H1 (cell line): ENCODE results near the gene GABRD. TPM values are rescaled to one million over a fixed set of nuclear protein-coding genes. Genes with fewer than 3 reads are reported as not detected.

ENCODE experiments used
- CTCF ChIA-PET: fragments of 300-600 bp; sonication (Branson Sonifier 250); formaldehyde crosslinking; loops from one replicate; lab custom pipeline; 2021; ENCODE audit not compliant: partially characterized antibody; lab: Charles Lee
- POLR2A ChIA-PET: fragments of 300-600 bp; sonication (Branson Sonifier 250); formaldehyde crosslinking; loops from one replicate; lab custom pipeline; 2021; ENCODE audit warnings: inconsistent platforms; ENCODE audit not compliant: partially characterized antibody; lab: Charles Lee
- DNase-seq, 2 experiments: peaks; one replicate each; pipeline versions ENCODE4 v3.0.0 to v3.0.0-alpha.2; 2010 to 2022; ENCODE audit warnings: low spot score in 2 of 2, low read depth in 1 of 2, mixed read lengths in 1 of 2
- FAIRE-seq: peaks from 2 replicates; lab custom pipeline; 2011; peaks lifted over from hg19 to GRCh38; lab: Jason Lieb, UNC
- H2AFZ ChIP-seq: 2 replicates; pipeline ENCODE4 v1.8.1; 2012; ENCODE audit warnings: low read length, inconsistent platforms
- H2AK5ac ChIP-seq: 2 replicates; pipeline ENCODE4 v1.6.1; 2013; ENCODE audit warnings: low read depth, low read length
- H2BK120ac ChIP-seq: replicated peaks from 2 replicates; pipeline ENCODE3; 2013; ENCODE audit warnings: low read depth, low read length, inconsistent platforms
- H2BK12ac ChIP-seq: 2 replicates; pipeline ENCODE4 v1.6.1; 2013; ENCODE audit warnings: low read depth, low read length
- H2BK15ac ChIP-seq: 2 replicates; pipeline ENCODE4 v1.6.1; 2013; ENCODE audit warnings: low read length
- H2BK20ac ChIP-seq: 2 replicates; pipeline ENCODE4 v1.6.1; 2013; ENCODE audit warnings: low read length
- H2BK5ac ChIP-seq: 2 replicates; pipeline ENCODE4 v1.6.1; 2013; ENCODE audit warnings: low read depth, low read length
- H3K14ac ChIP-seq: 2 replicates; pipeline ENCODE4 v1.6.1; 2013; ENCODE audit warnings: inconsistent platforms; ENCODE audit not compliant: insufficient read length
- H3K18ac ChIP-seq: 2 replicates; pipeline ENCODE4 v1.6.1; 2013; ENCODE audit warnings: low read length; ENCODE audit errors: extremely low read depth
- H3K23ac ChIP-seq: 2 replicates; pipeline ENCODE4 v1.6.1; 2013; ENCODE audit warnings: inconsistent platforms; ENCODE audit not compliant: insufficient read length
- H3K23me2 ChIP-seq: 2 replicates; pipeline ENCODE4 v1.6.1; 2013; ENCODE audit warnings: low read depth, low read length
- H3K27ac ChIP-seq: 2 replicates; pipeline ENCODE4 v1.6.1; 2011; ENCODE audit warnings: low read depth, low read length, inconsistent platforms
- H3K27me3 ChIP-seq, 4 experiments: replicated peaks in 1 of 4; 1 replicate in 1 of 4; 2 replicates in 3 of 4; pipeline versions ENCODE4 v1.6.1 to v1.8.1; 2011 to 2013; ENCODE audit warnings: low read length in 3 of 4, mild to moderate bottlenecking in 3 of 4, inconsistent platforms in 2 of 4, mixed read lengths in 2 of 4, moderate library complexity in 1 of 4; ENCODE audit not compliant: control insufficient read depth in 3 of 4, insufficient read depth in 3 of 4; ENCODE audit errors: extremely low read depth in 1 of 4
- H3K36me3 ChIP-seq, 4 experiments: 2 replicates each; pipeline versions ENCODE4 v1.6.1 to v1.8.1; 2011 to 2013; ENCODE audit warnings: mild to moderate bottlenecking in 4 of 4, low read length in 3 of 4, moderate library complexity in 2 of 4, control low read depth in 1 of 4, inconsistent platforms in 1 of 4; ENCODE audit not compliant: insufficient read depth in 4 of 4, control insufficient read depth in 2 of 4
- H3K4ac ChIP-seq: replicated peaks from 2 replicates; pipeline ENCODE3; 2013; ENCODE audit warnings: low read length, low read depth, mixed read lengths, inconsistent platforms; ENCODE audit not compliant: insufficient read length
- H3K4me1 ChIP-seq, 4 experiments: replicated peaks in 1 of 4; 1 replicate in 1 of 4; 2 replicates in 3 of 4; pipeline versions ENCODE4 v1.6.1 to v1.8.1; 2011 to 2013; ENCODE audit warnings: low read length in 3 of 4, inconsistent platforms in 2 of 4, mixed read lengths in 1 of 4; ENCODE audit not compliant: insufficient read depth in 4 of 4, control insufficient read depth in 3 of 4
- H3K4me2 ChIP-seq, 2 experiments: 2 replicates each; pipeline versions ENCODE4 v1.6.1 to v1.8.1; 2011 to 2013; ENCODE audit warnings: low read depth in 2 of 2, low read length in 2 of 2, control low read depth in 1 of 2, inconsistent platforms in 1 of 2, mild to moderate bottlenecking in 1 of 2; ENCODE audit not compliant: insufficient read depth in 1 of 2
- H3K4me3 ChIP-seq, 4 experiments: fragments of 200-600, 300-600 bp in 1 of 4; sonication (generic), shearing (Covaris generic), sonication (Bioruptor Twin) in 1 of 4; 2 replicates each; pipeline versions ENCODE4 v1.5.1 to v1.8.1; 2011 to 2016; ENCODE audit warnings: low read length in 4 of 4, low read depth in 3 of 4, control low read depth in 2 of 4, inconsistent platforms in 2 of 4, mild to moderate bottlenecking in 2 of 4, mixed read lengths in 1 of 4, moderate library complexity in 1 of 4; ENCODE audit not compliant: insufficient read depth in 2 of 4; ENCODE audit errors: extremely low read depth in 1 of 4
- H3K56ac ChIP-seq: replicated peaks from 2 replicates; pipeline ENCODE3; 2013; ENCODE audit warnings: low read depth, mild to moderate bottlenecking, mixed read lengths, low read length, inconsistent platforms; ENCODE audit not compliant: insufficient read length
- H3K79me1 ChIP-seq: 2 replicates; pipeline ENCODE4 v1.6.1; 2013; ENCODE audit warnings: low read depth, low read length, control low read depth
- H3K79me2 ChIP-seq, 2 experiments: 2 replicates each; pipeline versions ENCODE4 v1.6.1 to v1.8.1; 2012 to 2013; ENCODE audit warnings: low read length in 2 of 2, mild to moderate bottlenecking in 2 of 2, inconsistent platforms in 1 of 2; ENCODE audit not compliant: insufficient read depth in 2 of 2, control insufficient read depth in 1 of 2
- H3K9ac ChIP-seq, 4 experiments: replicated peaks in 1 of 4; 1 replicate in 1 of 4; 2 replicates in 3 of 4; pipeline versions ENCODE4 v1.6.1 to v1.8.1; 2011 to 2013; ENCODE audit warnings: low read depth in 3 of 4, low read length in 3 of 4, control low read depth in 2 of 4, mild to moderate bottlenecking in 2 of 4, moderate library complexity in 2 of 4, inconsistent platforms in 1 of 4; ENCODE audit errors: extremely low read depth in 1 of 4
- H3K9me3 ChIP-seq, 2 experiments: 2 replicates each; pipeline versions ENCODE4 v1.6.1 to v1.8.1; 2012 to 2013; ENCODE audit warnings: mild to moderate bottlenecking in 2 of 2, moderate library complexity in 2 of 2, control low read depth in 1 of 2, inconsistent platforms in 1 of 2, low read depth in 1 of 2, low read length in 1 of 2, mixed read lengths in 1 of 2; ENCODE audit not compliant: insufficient read depth in 2 of 2
- H4K20me1 ChIP-seq, 2 experiments: replicated peaks in 1 of 2; 2 replicates each; pipeline versions ENCODE3 to v1.8.1; 2011 to 2013; ENCODE audit warnings: inconsistent platforms in 2 of 2, low read length in 2 of 2, mild to moderate bottlenecking in 1 of 2; ENCODE audit not compliant: insufficient read depth in 2 of 2, control insufficient read depth in 1 of 2
- H4K5ac ChIP-seq: 2 replicates; pipeline ENCODE4 v1.6.1; 2013; ENCODE audit warnings: low read length, low read depth, mixed read lengths, inconsistent platforms; ENCODE audit not compliant: insufficient read length
- H4K8ac ChIP-seq: 2 replicates; pipeline ENCODE4 v1.8.0; 2013; ENCODE audit warnings: mild to moderate bottlenecking, moderate library complexity, low read length, inconsistent platforms; ENCODE audit not compliant: insufficient read depth; ENCODE audit errors: extremely low read depth
- H4K91ac ChIP-seq: replicated peaks from 2 replicates; pipeline ENCODE3; 2013; ENCODE audit warnings: low read length, mixed read lengths, inconsistent platforms; ENCODE audit not compliant: insufficient read length
- CEBPB ChIP-seq: IDR thresholded peaks from 2 replicates; pipeline ENCODE4 v1.6.1; 2012; ENCODE audit warnings: low read depth, low read length
- MAFK ChIP-seq: IDR thresholded peaks from 2 replicates; pipeline ENCODE4 v1.6.1; 2012; ENCODE audit warnings: low read depth, mild to moderate bottlenecking, improper control_type of control experiment, low read length
- SRF ChIP-seq: IDR thresholded peaks from 2 replicates; pipeline ENCODE4 v1.6.1; 2011; ENCODE audit warnings: mild to moderate bottlenecking, low read depth, low read length, moderate library complexity
- WGBS, 2 experiments: shearing (Covaris generic) in 1 of 2; methylation state at CpG; one replicate each; pipeline versions ENCODE4 v1.1.6 to v1.1.7; 2013 to 2015; ENCODE audit warnings: low lambda C conversion rate in 2 of 2, mixed read lengths in 2 of 2, inconsistent platforms in 1 of 2, low coverage in 1 of 2, missing lambda C conversion rate in 1 of 2; ENCODE audit not compliant: insufficient replicate concordance in 2 of 2, insufficient coverage in 1 of 2, insufficient read length in 1 of 2; ENCODE audit errors: extremely low coverage in 1 of 2, missing lambda C conversion rate in 1 of 2; 5-methylcytosine and 5-hydroxymethylcytosine counted together
- polyA plus RNA-seq, 7 experiments: library from polyadenylated mRNA; depleted of rRNA in 3 of 7; stranded (reverse) in 5 of 7; unstranded in 2 of 7; fragments of >200 nt in 5 of 7; fragments of 200-250 nt in 2 of 7; gene quantifications; 1 replicate in 5 of 7; 2 replicates in 1 of 7; 4 replicates in 1 of 7; pipeline versions ENCODE4 v1.2.1 to v1.2.3, GENCODE V29; 2011 to 2013; ENCODE audit warnings: missing spikeins in 2 of 7, mixed read lengths in 2 of 7
- total RNA-seq: library from RNA; stranded (reverse); fragmentation: NEBNext Ultra II Directional; extraction: Animal tissue kit (Norgen Biotek cat#: 25700); gene quantifications from 2 replicates; pipeline ENCODE4 v1.2.1, GENCODE V29; 2021

Gene GABRD
- total and polyA plus RNA-seq, 2 of the 8 experiments (the other 6 are each of a cell fraction or from before 2014, with no cell fraction given), result 1.8 to 3.0 TPM

GRCh38 chr1:2001773-2002411 is 17.3 kb upstream of the GABRD start:
- Histone ChIP-seq H3K56ac (no peak overlapping the region), H3K9me3 (no peaks in the 10 kb centered on the region), H2AK5ac (no peak overlapping the region), H3K79me1 (no peaks in the 10 kb centered on the region), H4K91ac (no peak overlapping the region), H3K9ac (no peak overlapping the region), H2BK20ac (no peak overlapping the region), H2BK15ac (no peak overlapping the region), H3K4me1 (peaks cover 0 to 2% (median 0%) of the 10 kb centered on the region in 4 experiments; a peak in 3 of 7 replicates), H3K4ac (no peak overlapping the region), H3K18ac (no peak overlapping the region), H3K27ac (no peak overlapping the region), H3K23me2 (no peaks in the 10 kb centered on the region; the same call in 1 of the 2 replicates), H3K27me3 (peaks cover 0 to 2% (median 0%) of the 10 kb centered on the region in 4 experiments; a peak in 3 of 7 replicates), H2BK12ac (peak overlapping the region; percentile 30; the same call in 1 of the 2 replicates), H4K8ac (no peak overlapping the region), H3K4me2 (no peak overlapping the region), H3K23ac (no peak overlapping the region), H2BK120ac (no peak overlapping the region), H4K5ac (no peak overlapping the region), H3K36me3 (no peaks in the 10 kb centered on the region), H3K4me3 (no peak overlapping the region), H2BK5ac (no peak overlapping the region; the same call in 1 of the 2 replicates), H4K20me1 (no peaks in the 10 kb centered on the region), H3K14ac (no peak overlapping the region), H2AFZ (no peak overlapping the region), H3K79me2 (no peaks in the 10 kb centered on the region)
- 89% methylated on average over 13 of the region's 13 CpGs; no CpG with 5 or more reads in 1 of the 2 experiments for WGBS, 2 experiments
- DNase-seq, result no peak
- FAIRE-seq, result no peak
- POLR2A ChIA-PET, result no interaction called here
- TF ChIP-seq MAFK, result peak; percentile 91
- no peak for TF ChIP-seq SRF
- 0 out of 2 replicates have a peak, but pooled peaks have one; percentile 22 for TF ChIP-seq CEBPB
- CTCF ChIA-PET, result interaction anchor here (0.5 to 1.5 kb wide), 8 partner anchors 16 to 232 kb away, joined by 3 to 5 read pairs (median 3); no protein-coding TSS in a partner anchor
